ENCODE measurements around the gene KRT28. TPM values are rescaled to one million over a fixed set of nuclear protein-coding genes. Genes with fewer than 3 reads are reported as not detected.
"Not testable (repeated sequence)": the region's sequence is repeated elsewhere in the genome, so short reads cannot be mapped to it uniquely, and the experiment has no call there.

Gene KRT28
- polyA plus RNA-seq, 1 donor (not counting 4 experiments of a cell fraction or from before 2014, with no cell fraction given), result not detected

DNA sequence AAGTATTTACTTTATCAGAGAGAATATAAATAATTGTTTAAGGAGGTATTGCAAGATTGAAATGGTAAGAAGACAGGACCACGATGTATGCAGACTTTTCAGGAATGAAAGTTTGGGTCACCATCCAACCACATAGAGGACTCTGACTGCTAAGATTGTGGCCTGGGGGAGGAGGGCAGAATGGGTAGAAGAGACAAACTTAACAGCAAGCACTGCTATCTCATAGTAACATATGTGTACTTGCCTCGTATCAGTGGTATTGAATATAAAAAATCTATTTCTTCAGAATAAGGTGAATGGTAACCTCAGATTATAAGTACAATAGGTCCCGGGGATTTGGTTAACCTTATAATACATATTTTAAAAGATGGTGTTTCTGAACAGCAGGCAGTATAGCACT lies 16.8 kb upstream of the KRT28 start:
- DNase-seq (ENCODE audit: low read depth, low spot score), result no peak
- Histone ChIP-seq H3K4me2 (ENCODE audit: control insufficient read depth, extremely low read depth, insufficient read depth, low read depth, low read length) (no peak overlapping the region), H3K9me1 (ENCODE audit: control insufficient read depth, extremely low read depth, insufficient read depth, low read length) (no peaks in the 10 kb centered on the region), H3K9me3 (ENCODE audit: control insufficient read depth, low read depth, low read length) (no peaks in the 10 kb centered on the region), H3K4me1 (ENCODE audit: control insufficient read depth, extremely low read depth, insufficient read depth, low read length) (peaks cover 13% of the 10 kb centered on the region), H2AFZ (ENCODE audit: control insufficient read depth, low read length) (no peak overlapping the region), H3K36me3 (ENCODE audit: control insufficient read depth in 2 of 2, extremely low read depth in 1 of 2, insufficient read depth in 2 of 2, low read length in 2 of 2) (peaks cover 3 to 8% of the 10 kb centered on the region in 2 experiments), H3K4me3 (ENCODE audit: control insufficient read depth in 2 of 3, extremely low read depth in 1 of 3, insufficient read depth in 2 of 3, low read depth in 1 of 3, low read length in 3 of 3) (no peak overlapping the region), H3K79me2 (ENCODE audit: control insufficient read depth, insufficient read depth, low read length) (peaks cover 12% of the 10 kb centered on the region), H3K27ac (ENCODE audit: control insufficient read depth, insufficient read depth, low read length) (no peak overlapping the region), H3K27me3 (ENCODE audit: control insufficient read depth, extremely low read depth, insufficient read depth, low read length) (no peaks in the 10 kb centered on the region), H3K9ac (ENCODE audit: control insufficient read depth, extremely low read depth, insufficient read depth, low read length) (no peak overlapping the region), H4K20me1 (ENCODE audit: control insufficient read depth, extremely low read depth, insufficient read depth, low read length) (no peaks in the 10 kb centered on the region)
- TF ChIP-seq, protein P1, sequence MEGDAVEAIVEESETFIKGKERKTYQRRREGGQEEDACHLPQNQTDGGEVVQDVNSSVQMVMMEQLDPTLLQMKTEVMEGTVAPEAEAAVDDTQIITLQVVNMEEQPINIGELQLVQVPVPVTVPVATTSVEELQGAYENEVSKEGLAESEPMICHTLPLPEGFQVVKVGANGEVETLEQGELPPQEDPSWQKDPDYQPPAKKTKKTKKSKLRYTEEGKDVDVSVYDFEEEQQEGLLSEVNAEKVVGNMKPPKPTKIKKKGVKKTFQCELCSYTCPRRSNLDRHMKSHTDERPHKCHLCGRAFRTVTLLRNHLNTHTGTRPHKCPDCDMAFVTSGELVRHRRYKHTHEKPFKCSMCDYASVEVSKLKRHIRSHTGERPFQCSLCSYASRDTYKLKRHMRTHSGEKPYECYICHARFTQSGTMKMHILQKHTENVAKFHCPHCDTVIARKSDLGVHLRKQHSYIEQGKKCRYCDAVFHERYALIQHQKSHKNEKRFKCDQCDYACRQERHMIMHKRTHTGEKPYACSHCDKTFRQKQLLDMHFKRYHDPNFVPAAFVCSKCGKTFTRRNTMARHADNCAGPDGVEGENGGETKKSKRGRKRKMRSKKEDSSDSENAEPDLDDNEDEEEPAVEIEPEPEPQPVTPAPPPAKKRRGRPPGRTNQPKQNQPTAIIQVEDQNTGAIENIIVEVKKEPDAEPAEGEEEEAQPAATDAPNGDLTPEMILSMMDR (optimal IDR thresholded peaks at IDR 0.05 in 1 of 3, IDR thresholded peaks at IDR 0.05 in 1 of 3, conservative IDR thresholded peaks at IDR 0.05 in 1 of 3; ENCODE audit: extremely low read depth in 1 of 3, insufficient read depth in 2 of 3, low read length in 3 of 3), result no peak
- no peak for TF ChIP-seq EZH2 (IDR thresholded peaks at IDR 0.05; ENCODE audit: low read length)
- FAIRE-seq, result no peak
- dilution Hi-C loops (cut with MboI; ENCODE audit: extremely low pct_ligation_motif_present, low sequenced_read_pairs), result no loop called here

DNA sequence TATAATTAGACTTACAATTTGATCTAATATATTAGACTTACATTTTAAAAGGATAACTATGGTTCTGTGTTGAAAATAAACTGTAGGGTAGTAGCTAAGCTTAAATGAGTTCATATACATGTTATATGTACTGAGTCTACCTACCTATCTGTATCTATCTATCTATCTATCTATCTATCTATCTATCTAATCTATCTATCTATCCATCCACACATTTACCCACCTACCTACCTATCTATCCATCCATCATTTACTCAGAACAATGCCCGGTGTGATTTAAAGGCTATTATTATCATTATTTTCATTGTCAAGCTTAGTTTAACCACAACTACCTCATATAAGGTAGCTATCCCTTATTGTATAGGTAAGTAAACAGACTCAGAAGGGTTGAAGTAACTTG lies 15.6 kb upstream of the KRT28 start:
- H3K9me3 ChIP-seq (ENCODE audit: control insufficient read depth, low read depth, low read length), result no peaks in the 10 kb centered on the region
- H3K9me1 ChIP-seq (ENCODE audit: control insufficient read depth, extremely low read depth, insufficient read depth, low read length), result no peaks in the 10 kb centered on the region
- H3K27ac ChIP-seq (ENCODE audit: control insufficient read depth, insufficient read depth, low read length), result no peak overlapping the region
- no peak for DNase-seq (ENCODE audit: low read depth, low spot score)
- dilution Hi-C loops (cut with MboI; ENCODE audit: extremely low pct_ligation_motif_present, low sequenced_read_pairs), result no loop called here
- H3K36me3 ChIP-seq (ENCODE audit: control insufficient read depth in 2 of 2, extremely low read depth in 1 of 2, insufficient read depth in 2 of 2, low read length in 2 of 2), result peaks cover 3 to 8% of the 10 kb centered on the region in 2 experiments
- no peak overlapping the region for H3K4me3 ChIP-seq (ENCODE audit: control insufficient read depth in 2 of 3, extremely low read depth in 1 of 3, insufficient read depth in 2 of 3, low read depth in 1 of 3, low read length in 3 of 3)
- peaks cover 9% of the 10 kb centered on the region for H3K79me2 ChIP-seq (ENCODE audit: control insufficient read depth, insufficient read depth, low read length)
- H3K4me2 ChIP-seq (ENCODE audit: control insufficient read depth, extremely low read depth, insufficient read depth, low read depth, low read length), result no peak overlapping the region
- H2AFZ ChIP-seq (ENCODE audit: control insufficient read depth, low read length), result no peak overlapping the region
- peaks cover 12% of the 10 kb centered on the region for H3K4me1 ChIP-seq (ENCODE audit: control insufficient read depth, extremely low read depth, insufficient read depth, low read length)
- TF ChIP-seq, protein P1 (optimal IDR thresholded peaks at IDR 0.05 in 1 of 3, IDR thresholded peaks at IDR 0.05 in 1 of 3, conservative IDR thresholded peaks at IDR 0.05 in 1 of 3; ENCODE audit: extremely low read depth in 1 of 3, insufficient read depth in 2 of 3, low read length in 3 of 3), result no peak
- no peak for TF ChIP-seq EZH2 (IDR thresholded peaks at IDR 0.05; ENCODE audit: low read length)
- H3K27me3 ChIP-seq (ENCODE audit: control insufficient read depth, extremely low read depth, insufficient read depth, low read length), result no peaks in the 10 kb centered on the region
- no peak overlapping the region for H3K9ac ChIP-seq (ENCODE audit: control insufficient read depth, extremely low read depth, insufficient read depth, low read length)
- no peaks in the 10 kb centered on the region for H4K20me1 ChIP-seq (ENCODE audit: control insufficient read depth, extremely low read depth, insufficient read depth, low read length)
- FAIRE-seq, result no peak

DNA sequence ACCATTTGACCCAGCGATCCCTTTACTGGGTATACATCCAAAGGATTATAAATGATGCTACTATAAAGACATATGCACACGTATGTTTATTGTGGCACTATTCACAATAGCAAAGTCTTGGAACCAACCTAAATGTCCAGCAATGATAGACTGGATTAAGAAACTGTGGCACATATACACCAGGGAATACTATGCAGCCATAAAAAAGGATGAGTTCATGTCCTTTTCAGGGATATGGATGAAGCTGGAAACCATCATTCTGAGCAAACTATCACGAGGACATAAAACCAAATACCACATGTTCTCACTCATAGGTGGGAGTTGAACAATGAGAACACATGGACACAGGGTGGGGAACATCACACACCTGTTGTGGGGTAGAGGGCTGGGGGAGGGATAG lies 14.9 kb upstream of the KRT28 start:
- H3K9me3 ChIP-seq (ENCODE audit: control insufficient read depth, low read depth, low read length); H3K9ac ChIP-seq (ENCODE audit: control insufficient read depth, extremely low read depth, insufficient read depth, low read length); FAIRE-seq; H3K4me2 ChIP-seq (ENCODE audit: control insufficient read depth, extremely low read depth, insufficient read depth, low read depth, low read length); dilution Hi-C loops (cut with MboI; ENCODE audit: extremely low pct_ligation_motif_present, low sequenced_read_pairs); H3K27me3 ChIP-seq (ENCODE audit: control insufficient read depth, extremely low read depth, insufficient read depth, low read length); DNase-seq (ENCODE audit: low read depth, low spot score); H3K4me3 ChIP-seq (ENCODE audit: control insufficient read depth in 2 of 3, extremely low read depth in 1 of 3, insufficient read depth in 2 of 3, low read depth in 1 of 3, low read length in 3 of 3); H3K4me1 ChIP-seq (ENCODE audit: control insufficient read depth, extremely low read depth, insufficient read depth, low read length); H3K9me1 ChIP-seq (ENCODE audit: control insufficient read depth, extremely low read depth, insufficient read depth, low read length); H3K27ac ChIP-seq (ENCODE audit: control insufficient read depth, insufficient read depth, low read length); H4K20me1 ChIP-seq (ENCODE audit: control insufficient read depth, extremely low read depth, insufficient read depth, low read length); H2AFZ ChIP-seq (ENCODE audit: control insufficient read depth, low read length); H3K36me3 ChIP-seq (ENCODE audit: control insufficient read depth in 2 of 2, extremely low read depth in 1 of 2, insufficient read depth in 2 of 2, low read length in 2 of 2); H3K79me2 ChIP-seq (ENCODE audit: control insufficient read depth, insufficient read depth, low read length): not testable (repeated sequence)

Data from keratinocyte (primary cell).